GM12874 (cell line): ENCODE data around the gene RHEB.

Source experiments
- CTCF ChIP-seq: IDR thresholded peaks from 2 replicates; pipeline ENCODE4 v1.5.1; 2011; ENCODE audit warnings: low read depth, mild to moderate bottlenecking, control low read depth, low read length, moderate library complexity; ENCODE audit not compliant: insufficient read depth

The RHEB gene

GRCh38 chr7:151416941-151417315 is 102.8 kb downstream of the RHEB start:
- no peak for TF ChIP-seq CTCF

- TF ChIP-seq CTCF, result no peak
These were observed 103.4 kb downstream of the RHEB start for GRCh38 chr7:151416112-151416940.
